A549 (cell line): Measurements from ENCODE around the gene FAS.
A peak's percentile ranks its signal among the peaks of the same experiment; 100 is the strongest.

Experiments
- BHLHE40 ChIP-seq: IDR thresholded peaks from 2 replicates; pipeline ENCODE4 v1.6.1; 2012; ENCODE audit warnings: low read depth, low read length, inconsistent platforms
- HOXB13 ChIP-seq: fragments of 250-450 bp; sonication (Bioruptor Pico); IDR thresholded peaks from 2 replicates; pipeline ENCODE4 v1.5.0; 2020; ENCODE audit warnings: low read depth, mild to moderate bottlenecking, moderate library complexity
- MAFK ChIP-seq: fragments of 450-650 bp; IDR thresholded peaks from 2 replicates; pipeline ENCODE4 v1.6.1; 2014; ENCODE audit not compliant: partially characterized antibody
- RAD21 ChIP-seq, 2 experiments: fragments of >200 bp in 1 of 2; sonication (Bioruptor Twin) in 1 of 2; formaldehyde crosslinking in 1 of 2; IDR thresholded peaks in 1 of 2; conservative IDR thresholded peaks in 1 of 2; 2 replicates in 1 of 2; 3 replicates in 1 of 2; pipeline ENCODE4 v1.6.1; 2012 to 2018; ENCODE audit warnings: inconsistent platforms in 1 of 2
- TF ChIP-seq, protein P1 (sequence below): fragments of >200 bp; sonication (Bioruptor Twin); formaldehyde crosslinking; IDR thresholded peaks from 3 replicates; pipeline ENCODE4 v1.6.1; 2016
- TF ChIP-seq, protein P2 (sequence below): fragments of >200 bp; sonication (Bioruptor Twin); formaldehyde crosslinking; IDR thresholded peaks from 3 replicates; pipeline ENCODE4 v1.5.1; 2016

DNA sequence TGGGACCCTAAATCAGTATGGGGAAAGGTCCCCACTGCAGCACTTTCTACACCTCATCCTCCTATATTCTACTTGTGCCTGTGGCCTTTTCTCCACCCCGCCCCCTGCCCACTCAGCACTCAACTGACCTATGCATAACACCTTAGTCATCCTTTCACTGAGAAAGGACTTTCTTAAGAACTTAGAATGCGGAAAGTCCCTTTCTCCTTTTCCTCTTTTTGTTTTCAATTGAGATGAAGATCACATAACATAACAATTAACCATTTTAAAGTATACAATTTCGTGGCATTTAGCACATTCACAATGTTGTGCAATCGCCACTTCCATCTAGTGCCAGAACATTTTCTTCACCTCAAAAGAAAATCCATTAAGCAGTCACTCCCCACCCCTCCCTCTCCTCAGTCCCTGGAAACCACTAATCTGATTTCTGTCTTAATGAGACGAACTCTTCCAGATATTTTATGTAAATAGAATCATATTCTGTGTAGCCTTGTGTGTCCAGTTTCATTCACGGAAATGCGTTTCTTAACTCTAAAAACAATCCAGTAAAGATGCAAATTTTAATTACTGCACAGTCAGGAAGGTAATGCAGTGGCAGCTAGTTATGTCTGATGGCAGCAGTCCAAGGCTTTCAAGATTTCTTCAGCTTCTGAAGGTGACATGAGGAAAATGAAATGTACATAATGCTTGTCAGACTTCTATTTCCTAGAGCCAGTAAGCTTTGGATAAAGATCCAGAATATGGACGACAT is 41.7 kb downstream of the FAS start:
- TF ChIP-seq, protein P1, sequence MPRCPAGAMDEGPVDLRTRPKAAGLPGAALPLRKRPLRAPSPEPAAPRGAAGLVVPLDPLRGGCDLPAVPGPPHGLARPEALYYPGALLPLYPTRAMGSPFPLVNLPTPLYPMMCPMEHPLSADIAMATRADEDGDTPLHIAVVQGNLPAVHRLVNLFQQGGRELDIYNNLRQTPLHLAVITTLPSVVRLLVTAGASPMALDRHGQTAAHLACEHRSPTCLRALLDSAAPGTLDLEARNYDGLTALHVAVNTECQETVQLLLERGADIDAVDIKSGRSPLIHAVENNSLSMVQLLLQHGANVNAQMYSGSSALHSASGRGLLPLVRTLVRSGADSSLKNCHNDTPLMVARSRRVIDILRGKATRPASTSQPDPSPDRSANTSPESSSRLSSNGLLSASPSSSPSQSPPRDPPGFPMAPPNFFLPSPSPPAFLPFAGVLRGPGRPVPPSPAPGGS: no peak
- TF ChIP-seq RAD21 (conservative IDR thresholded peaks at IDR 0.05 in 1 of 2, IDR thresholded peaks at IDR 0.05 in 1 of 2) (no peak), BHLHE40 (no peak), HOXB13 (no peak), MAFK (peak; percentile 82)
- TF ChIP-seq, protein P2, sequence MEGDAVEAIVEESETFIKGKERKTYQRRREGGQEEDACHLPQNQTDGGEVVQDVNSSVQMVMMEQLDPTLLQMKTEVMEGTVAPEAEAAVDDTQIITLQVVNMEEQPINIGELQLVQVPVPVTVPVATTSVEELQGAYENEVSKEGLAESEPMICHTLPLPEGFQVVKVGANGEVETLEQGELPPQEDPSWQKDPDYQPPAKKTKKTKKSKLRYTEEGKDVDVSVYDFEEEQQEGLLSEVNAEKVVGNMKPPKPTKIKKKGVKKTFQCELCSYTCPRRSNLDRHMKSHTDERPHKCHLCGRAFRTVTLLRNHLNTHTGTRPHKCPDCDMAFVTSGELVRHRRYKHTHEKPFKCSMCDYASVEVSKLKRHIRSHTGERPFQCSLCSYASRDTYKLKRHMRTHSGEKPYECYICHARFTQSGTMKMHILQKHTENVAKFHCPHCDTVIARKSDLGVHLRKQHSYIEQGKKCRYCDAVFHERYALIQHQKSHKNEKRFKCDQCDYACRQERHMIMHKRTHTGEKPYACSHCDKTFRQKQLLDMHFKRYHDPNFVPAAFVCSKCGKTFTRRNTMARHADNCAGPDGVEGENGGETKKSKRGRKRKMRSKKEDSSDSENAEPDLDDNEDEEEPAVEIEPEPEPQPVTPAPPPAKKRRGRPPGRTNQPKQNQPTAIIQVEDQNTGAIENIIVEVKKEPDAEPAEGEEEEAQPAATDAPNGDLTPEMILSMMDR: no peak
